ENCODE measurements around the gene HSPA1B. TPM values are rescaled to one million over a fixed set of nuclear protein-coding genes. Genes with fewer than 3 reads are reported as not detected.
"Not testable (repeated sequence)": the region's sequence is repeated elsewhere in the genome, so short reads cannot be mapped to it uniquely, and the experiment has no call there.

The HSPA1B gene
- total and polyA plus RNA-seq, 2 experiments from 2014 or later = 111 to 172 TPM

- H3K4me2 ChIP-seq = no peak overlapping the region
- H3K27me3 ChIP-seq = no peaks in the 10 kb centered on the region
- H3K27ac ChIP-seq = no peak overlapping the region
- H3K4me3 ChIP-seq = no peak overlapping the region
- no peak overlapping the region for H2AFZ ChIP-seq
- H3K9me3 ChIP-seq (ENCODE audit: low read depth) = no peaks in the 10 kb centered on the region
- DNase-seq (ENCODE audit: low spot score) = peak; percentile 77
- TF ChIP-seq EZH2 (IDR thresholded peaks at IDR 0.05; ENCODE audit: borderline replicate concordance) (no peak), CTCF (IDR thresholded peaks at IDR 0.05; ENCODE audit: poor library complexity) (peak; percentile 56), EZH2phosphoT487 (IDR thresholded peaks at IDR 0.05; ENCODE audit: low read depth, severe bottlenecking, unreplicated experiment) (no peak)
- peaks cover 36% of the 10 kb centered on the region for H3K79me2 ChIP-seq
- no peaks in the 10 kb centered on the region for H4K20me1 ChIP-seq (ENCODE audit: insufficient read depth, poor library complexity, severe bottlenecking)
- peaks cover 11% of the 10 kb centered on the region for H3K4me1 ChIP-seq (ENCODE audit: insufficient read depth)
- H3K9me2 ChIP-seq (replicated peaks; ENCODE audit: insufficient read depth) = no peaks in the 10 kb centered on the region
- 74% methylated on average over 12 of the region's 12 CpGs for WGBS (ENCODE audit: low lambda C conversion rate, missing lambda C conversion rate)
- no peaks in the 10 kb centered on the region for H3K36me3 ChIP-seq (replicated peaks; ENCODE audit: insufficient read depth, low read depth)
These were observed 36.0 kb upstream of the HSPA1B start for GRCh38 chr6:31791324-31792089.

GRCh38 chr6:31792090-31792374 is 35.5 kb upstream of the HSPA1B start:
- Histone ChIP-seq H4K20me1 (ENCODE audit: insufficient read depth, poor library complexity, severe bottlenecking) (no peaks in the 10 kb centered on the region), H2AFZ (no peak overlapping the region), H3K27me3 (no peaks in the 10 kb centered on the region), H3K4me3 (no peak overlapping the region), H3K79me2 (peaks cover 36% of the 10 kb centered on the region), H3K9me3 (ENCODE audit: low read depth) (no peaks in the 10 kb centered on the region), H3K9me2 (replicated peaks; ENCODE audit: insufficient read depth) (no peaks in the 10 kb centered on the region), H3K4me1 (ENCODE audit: insufficient read depth) (peaks cover 11% of the 10 kb centered on the region), H3K4me2 (no peak overlapping the region), H3K27ac (no peak overlapping the region), H3K36me3 (replicated peaks; ENCODE audit: insufficient read depth, low read depth) (no peaks in the 10 kb centered on the region)
- TF ChIP-seq EZH2phosphoT487 (IDR thresholded peaks at IDR 0.05; ENCODE audit: low read depth, severe bottlenecking, unreplicated experiment) (no peak), EZH2 (IDR thresholded peaks at IDR 0.05; ENCODE audit: borderline replicate concordance) (no peak), CTCF (IDR thresholded peaks at IDR 0.05; ENCODE audit: poor library complexity) (no peak)
- 100% methylated on average over 3 of the region's 3 CpGs for WGBS (ENCODE audit: low lambda C conversion rate, missing lambda C conversion rate)
- no peak for DNase-seq (ENCODE audit: low spot score)

- WGBS (ENCODE audit: low lambda C conversion rate, missing lambda C conversion rate) = 85% methylated on average over 12 of the region's 12 CpGs
- H3K36me3 ChIP-seq (replicated peaks; ENCODE audit: insufficient read depth, low read depth) = no peaks in the 10 kb centered on the region
- no peaks in the 10 kb centered on the region for H3K27me3 ChIP-seq
- H4K20me1 ChIP-seq (ENCODE audit: insufficient read depth, poor library complexity, severe bottlenecking) = no peaks in the 10 kb centered on the region
- no peak overlapping the region for H3K27ac ChIP-seq
- H3K4me2 ChIP-seq = no peak overlapping the region
- DNase-seq (ENCODE audit: low spot score) = no peak
- H3K4me1 ChIP-seq (ENCODE audit: insufficient read depth) = peaks cover 11% of the 10 kb centered on the region
- peaks cover 36% of the 10 kb centered on the region for H3K79me2 ChIP-seq
- no peak for TF ChIP-seq CTCF (IDR thresholded peaks at IDR 0.05; ENCODE audit: poor library complexity)
- H3K9me2 ChIP-seq (replicated peaks; ENCODE audit: insufficient read depth) = no peaks in the 10 kb centered on the region
- no peak overlapping the region for H2AFZ ChIP-seq
- H3K9me3 ChIP-seq (ENCODE audit: low read depth) = no peaks in the 10 kb centered on the region
- no peak overlapping the region for H3K4me3 ChIP-seq
These were observed 34.8 kb upstream of the HSPA1B start for GRCh38 chr6:31792761-31793171.

- not testable (repeated sequence) for H3K27me3 ChIP-seq; H3K9me2 ChIP-seq (replicated peaks; ENCODE audit: insufficient read depth); H3K4me3 ChIP-seq; DNase-seq (ENCODE audit: low spot score); H3K9me3 ChIP-seq (ENCODE audit: low read depth); H4K20me1 ChIP-seq (ENCODE audit: insufficient read depth, poor library complexity, severe bottlenecking); H2AFZ ChIP-seq; H3K36me3 ChIP-seq (replicated peaks; ENCODE audit: insufficient read depth, low read depth)
- Histone ChIP-seq H3K27ac (peak overlapping the region; percentile 93), H3K4me2 (peak overlapping the region; percentile 96), H3K79me2 (peaks cover 36% of the 10 kb centered on the region), H3K4me1 (ENCODE audit: insufficient read depth) (peaks cover 11% of the 10 kb centered on the region)
- WGBS (ENCODE audit: low lambda C conversion rate, missing lambda C conversion rate) = 90% methylated on average over 6 of the region's 6 CpGs
These were observed 33.7 kb upstream of the HSPA1B start for GRCh38 chr6:31793927-31794245.

All from hepatocyte (in vitro differentiated cells).